Anterior cingulate cortex (tissue), 58 donors: ENCODE measurements around the gene MYO15A.

Experiments
- DNase-seq, 58 donors: peaks; one replicate each; lab custom pipeline; 2025; lab: John Stamatoyannopoulos, UW

MYO15A gene

DNA sequence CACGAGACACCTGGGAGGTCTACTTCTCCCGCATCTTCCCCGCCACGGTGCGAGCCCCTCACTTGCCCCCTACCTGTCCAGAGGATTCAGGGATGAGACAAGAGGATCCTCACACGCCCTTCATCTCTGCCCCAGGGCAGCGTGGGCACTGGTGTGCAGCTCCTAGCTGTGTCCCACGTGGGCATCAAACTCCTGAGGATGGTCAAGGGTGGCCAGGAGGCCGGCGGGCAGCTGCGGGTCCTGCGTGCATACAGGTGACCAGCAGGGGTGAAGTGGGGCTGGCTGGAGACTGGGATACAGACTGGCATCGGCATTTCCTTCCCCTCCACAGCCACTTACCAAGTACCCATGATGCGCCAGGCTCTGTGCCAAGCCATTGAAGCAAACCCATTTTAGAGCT lies 46.6 kb downstream of the MYO15A start:
- DNase-seq = no peak

DNA sequence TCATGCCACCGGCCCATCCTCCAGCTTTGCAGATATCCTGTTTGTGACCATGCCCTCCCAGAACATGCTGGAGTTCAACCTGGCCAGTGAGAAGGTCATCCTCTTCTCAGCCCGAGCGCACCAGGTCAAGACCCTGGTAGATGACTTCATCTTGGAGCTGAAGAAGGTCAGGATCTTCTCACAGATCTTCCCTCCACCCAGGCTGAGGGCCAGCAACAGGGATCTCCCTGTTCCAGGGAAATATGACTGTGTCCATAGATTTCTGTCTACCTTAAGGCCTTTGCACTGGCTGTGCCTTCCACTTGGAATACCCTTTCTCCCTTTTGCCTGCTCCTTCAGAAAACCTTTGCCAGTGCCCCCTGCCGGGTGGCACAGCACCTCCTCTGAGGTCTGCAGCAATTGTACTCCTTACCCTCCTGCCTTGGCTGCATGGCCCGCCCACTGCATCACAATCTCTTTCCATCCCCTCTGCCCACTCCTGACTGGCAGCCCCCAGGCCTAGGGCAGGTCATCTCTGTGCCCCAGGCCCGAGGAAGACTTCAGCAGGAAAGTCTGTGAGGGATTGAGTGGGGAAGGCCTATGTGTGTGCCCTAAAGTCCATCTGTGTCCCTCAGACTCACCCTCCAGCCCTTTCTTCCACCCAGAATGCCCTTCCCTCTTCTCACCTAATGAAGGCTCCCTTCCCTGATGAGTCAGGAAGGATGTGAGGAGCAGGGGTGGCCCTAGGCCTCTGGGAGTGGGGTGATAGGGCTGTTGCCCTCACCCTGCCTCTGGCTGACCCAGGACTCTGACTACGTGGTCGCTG lies 47.8 kb downstream of the MYO15A start:
- DNase-seq = no peak

DNA sequence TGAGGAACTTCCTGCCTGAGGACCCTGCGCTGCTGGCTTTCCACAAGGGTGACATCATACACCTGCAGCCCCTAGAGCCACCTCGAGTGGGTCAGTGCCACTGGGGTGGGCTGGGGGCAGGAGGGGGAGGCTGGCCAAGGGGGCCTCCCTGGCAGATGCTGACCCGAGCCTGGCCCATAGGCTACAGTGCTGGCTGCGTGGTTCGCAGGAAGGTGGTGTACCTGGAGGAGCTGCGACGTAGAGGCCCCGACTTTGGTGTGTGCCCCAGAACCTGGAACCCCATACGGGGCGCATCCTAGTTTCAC lies 48.4 kb downstream of the MYO15A start:
- DNase-seq = no peak

DNA sequence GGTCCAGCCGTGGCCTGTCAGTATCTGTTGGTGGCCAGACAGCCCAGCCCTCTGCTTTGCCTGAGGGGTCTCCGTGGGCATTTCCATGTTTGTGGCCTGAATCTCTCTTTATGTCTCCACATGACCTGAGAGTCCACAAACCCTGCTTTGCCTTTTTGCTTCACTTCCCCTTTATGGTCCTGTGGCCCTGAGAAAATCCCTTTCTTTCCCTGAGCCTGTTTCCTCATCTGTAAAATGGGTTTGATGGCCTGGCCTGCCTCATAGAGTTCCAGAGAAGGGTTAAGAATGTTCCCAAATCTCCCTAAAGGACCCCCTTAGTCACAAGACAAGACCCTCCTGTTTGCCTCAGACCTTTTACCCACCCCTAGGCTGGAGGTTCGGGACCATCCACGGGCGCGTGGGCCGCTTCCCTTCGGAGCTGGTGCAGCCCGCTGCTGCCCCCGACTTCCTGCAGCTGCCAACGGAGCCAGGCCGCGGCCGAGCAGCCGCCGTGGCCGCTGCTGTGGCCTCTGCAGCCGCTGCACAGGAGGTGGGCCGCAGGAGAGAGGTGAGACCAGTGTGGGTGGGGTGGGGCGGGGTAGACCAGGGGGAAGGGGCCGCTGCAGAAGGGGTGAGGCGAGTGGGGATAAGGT lies 48.9 kb downstream of the MYO15A start:
- no peak for DNase-seq

DNA sequence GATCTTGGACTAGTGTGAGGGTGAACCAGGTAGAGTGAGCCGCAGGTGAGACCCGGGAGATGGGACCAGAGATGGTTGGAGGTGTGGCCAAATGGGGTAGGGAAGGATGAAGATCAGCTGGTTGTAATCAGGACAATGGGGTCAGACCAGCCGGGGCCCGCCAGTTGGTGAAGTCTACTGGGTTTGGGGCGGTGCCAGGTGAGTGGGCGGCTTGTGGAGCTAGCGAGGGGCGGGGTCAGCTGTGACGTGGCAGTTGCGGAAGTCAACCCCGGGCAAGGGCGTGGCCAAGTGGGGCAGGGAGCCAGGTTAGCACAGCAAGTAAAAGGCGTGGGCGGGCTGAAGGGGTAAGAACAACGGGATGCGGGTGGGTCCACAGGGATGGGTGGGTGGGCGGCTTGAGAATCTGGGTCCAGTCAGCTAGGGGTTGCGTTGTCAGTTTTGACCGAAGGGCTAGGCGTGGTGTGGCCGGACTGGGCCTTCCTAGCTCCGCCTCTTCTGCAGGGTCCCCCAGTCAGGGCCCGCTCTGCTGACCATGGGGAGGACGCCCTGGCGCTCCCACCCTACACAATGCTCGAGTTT lies 49.6 kb downstream of the MYO15A start:
- DNase-seq = peak in 40 of 58 donors; percentile 4 to 81 (median 30)

DNA sequence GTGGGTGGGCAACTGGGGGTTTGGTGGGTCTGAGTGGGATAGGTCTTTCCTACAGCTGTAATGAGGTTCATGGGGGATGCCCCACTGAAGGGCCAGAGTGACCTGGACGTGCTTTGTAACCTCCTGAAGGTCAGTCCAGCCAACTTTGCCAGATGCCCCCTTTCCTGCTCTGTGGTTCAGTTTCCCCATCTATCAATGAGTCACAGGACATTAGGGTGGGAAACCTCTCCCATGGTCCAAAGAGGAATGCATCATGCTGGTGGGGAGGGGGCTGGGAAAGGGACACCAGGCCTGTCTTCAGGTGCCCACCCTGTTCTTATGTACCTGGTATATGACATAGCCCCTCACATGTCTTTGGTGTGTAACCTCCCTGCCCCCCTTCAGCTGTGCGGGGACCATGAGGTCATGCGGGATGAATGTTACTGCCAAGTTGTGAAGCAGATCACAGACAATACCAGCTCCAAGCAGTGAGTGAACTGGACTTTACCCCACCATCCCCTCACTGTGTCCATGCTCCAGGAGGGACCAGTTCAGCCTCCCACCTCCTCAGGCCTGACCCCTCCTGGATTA lies 51.1 kb downstream of the MYO15A start:
- DNase-seq = no peak

DNA sequence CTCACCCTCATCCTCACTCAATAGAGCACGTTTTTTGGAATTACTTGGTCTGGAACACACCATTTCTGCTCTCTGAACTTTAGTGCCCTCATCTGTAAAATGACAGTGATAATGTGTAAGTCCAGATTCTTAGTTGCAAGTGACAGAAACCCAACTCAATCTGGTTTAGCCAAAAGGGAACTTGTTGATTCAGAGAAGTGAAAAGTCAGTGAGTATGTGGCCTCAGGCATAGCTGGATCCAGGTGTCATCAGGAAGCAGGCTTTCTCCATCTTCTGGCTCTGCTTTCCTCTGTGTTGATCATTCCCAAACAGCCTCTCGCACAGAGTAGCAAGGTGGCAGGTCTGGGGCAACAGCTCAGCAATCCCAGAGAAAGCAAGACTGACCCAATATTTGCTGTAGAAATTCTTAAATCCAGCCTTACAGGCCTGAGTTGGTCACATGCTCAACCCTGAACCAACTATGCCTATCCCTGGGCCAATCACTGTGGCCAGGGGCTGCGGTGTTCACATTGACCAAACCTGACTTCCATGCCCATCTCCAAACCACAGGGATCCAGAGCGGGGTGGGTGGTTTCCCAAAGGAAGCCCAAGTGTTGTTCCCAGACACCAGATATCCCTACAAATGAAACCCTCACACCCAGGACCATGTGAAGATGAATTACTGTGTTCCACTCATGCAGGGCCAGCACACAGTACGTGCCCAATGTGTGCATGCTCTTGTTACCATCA lies 51.7 kb downstream of the MYO15A start:
- DNase-seq = no peak

DNA sequence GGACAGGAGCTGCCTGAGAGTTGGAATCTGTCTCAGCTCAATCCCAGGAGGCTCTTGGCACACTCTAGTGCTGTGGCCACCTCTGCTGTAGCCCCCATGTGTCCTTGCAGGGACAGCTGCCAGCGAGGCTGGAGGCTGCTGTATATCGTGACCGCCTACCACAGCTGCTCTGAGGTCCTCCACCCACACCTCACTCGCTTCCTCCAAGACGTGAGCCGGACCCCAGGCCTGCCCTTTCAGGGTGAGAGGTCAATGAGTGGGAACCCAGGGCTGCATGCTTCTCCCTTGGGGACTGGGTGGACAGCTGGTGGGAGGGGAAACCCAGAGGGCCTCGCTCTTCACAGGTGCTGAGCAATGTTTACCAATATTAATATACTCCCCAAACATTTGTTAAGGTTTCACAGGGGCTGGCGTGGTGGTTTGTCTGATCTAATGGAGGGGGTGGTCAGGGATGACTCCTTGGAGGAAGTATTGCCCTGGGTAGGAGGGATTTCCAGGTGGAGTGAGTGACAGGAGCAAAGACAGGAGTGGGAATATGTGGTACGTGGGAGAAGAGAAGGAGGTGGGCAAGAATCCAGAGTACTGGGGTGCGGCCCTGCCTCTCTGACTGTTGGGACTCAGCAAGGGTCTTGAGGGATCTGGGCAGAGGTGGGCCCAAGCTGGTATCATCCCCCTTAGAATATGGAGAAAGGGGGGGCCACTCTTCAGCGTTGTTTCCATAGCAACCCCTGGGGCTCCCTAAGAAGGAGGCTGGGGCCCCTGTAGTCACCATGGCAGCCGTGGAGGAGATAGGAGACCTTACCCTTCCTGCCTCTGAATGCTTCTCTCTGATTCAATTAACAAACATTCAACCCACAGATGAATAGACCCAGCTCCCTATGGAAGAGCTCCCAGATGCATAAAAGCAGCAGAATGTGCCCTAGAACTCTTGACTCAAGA lies 52.9 kb downstream of the MYO15A start:
- peak in 6 of 58 donors; percentile 2 to 52 (median 9) for DNase-seq

DNA sequence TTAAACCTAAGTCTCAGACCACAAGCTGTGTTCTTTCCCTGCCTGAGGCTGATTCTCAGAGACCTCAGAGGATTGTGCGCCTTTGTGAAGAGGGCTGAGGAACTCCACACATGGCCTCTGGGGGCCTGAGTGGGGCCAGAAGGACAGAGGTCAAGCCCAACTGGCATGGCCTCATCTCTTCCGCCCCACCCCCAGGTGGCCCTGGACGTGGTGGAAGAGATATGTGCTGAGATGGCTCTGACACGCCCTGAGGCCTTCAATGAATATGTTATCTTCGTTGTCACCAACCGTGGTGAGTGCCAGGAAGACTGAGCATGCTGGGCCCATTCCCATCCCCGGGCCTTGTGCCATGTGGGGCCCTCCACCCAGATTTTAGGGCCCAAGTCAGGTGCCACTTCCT lies 55.0 kb downstream of the MYO15A start:
- DNase-seq = no peak

DNA sequence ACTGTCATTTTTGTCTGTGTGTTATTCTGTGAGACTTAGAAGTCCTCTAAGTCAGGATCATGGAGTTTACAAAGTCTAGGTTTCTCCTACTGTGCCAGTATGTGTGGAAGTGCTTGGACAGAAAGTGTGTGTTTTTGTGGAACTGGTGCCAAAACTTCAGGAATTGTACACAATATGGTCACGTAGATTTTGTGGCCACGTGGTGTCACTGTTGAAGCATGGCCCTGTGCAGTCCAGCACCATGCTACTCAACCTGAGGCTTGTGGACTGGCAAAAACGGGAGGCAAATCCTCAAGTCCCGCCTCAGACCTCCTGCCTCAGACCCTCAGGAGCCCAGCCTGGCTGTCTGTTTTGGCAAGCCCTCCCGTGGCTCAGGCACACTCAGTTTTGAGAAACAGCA lies 58.3 kb downstream of the MYO15A start:
- DNase-seq = no peak

DNA sequence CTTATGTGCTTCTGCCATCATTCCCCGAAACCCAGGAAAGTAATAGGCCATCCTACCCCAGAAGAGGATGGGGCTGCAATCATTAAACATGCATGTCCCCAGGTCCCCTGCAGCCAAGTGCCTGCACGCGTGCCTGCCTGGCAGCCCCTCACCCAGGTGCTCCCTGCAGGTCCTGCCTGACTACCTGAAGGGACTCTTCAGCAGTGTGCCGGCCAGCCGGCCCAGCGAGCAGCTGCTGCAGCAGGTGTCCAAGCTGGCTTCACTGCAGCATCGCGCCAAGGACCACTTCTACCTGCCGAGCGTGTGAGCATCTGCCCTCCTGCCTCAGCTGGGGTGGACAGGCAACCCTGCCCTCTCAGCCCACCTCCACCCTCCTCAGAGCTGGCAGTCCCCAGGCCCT lies 58.9 kb downstream of the MYO15A start:
- DNase-seq = no peak

DNA sequence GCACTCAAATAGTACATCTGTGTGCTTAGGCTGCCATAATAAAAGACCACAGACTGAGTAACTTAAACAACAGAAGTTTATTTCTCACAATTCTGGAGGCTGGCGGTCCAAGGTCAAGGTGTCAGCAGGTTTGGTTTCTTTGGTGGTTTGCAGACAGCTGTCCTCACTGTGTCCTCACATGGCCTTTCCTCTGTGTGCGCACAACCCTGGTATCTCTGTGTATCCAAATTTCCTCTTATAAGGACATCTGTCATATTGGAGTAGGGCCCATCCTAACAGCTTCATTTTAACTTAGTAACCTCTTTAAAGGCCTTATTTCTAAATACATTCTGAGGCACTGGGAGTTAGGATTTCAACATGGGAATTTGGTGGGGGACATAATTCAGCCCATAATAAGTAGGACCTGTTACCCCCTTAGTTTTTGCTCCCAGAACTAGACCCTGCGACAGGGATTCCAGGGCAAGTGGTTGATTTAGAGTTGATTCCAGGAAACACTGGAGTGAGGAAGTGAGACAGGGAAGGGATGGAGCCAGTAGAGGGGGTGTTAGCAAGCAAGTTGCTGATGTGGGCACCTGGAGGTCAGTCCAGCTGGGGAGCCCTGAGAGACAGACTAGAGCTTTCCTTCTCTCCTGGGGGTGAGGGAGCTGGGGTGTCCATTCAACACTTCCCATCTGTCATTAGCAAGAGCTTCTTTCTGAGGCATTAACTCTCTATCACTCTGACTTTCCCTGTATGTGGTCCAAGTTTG lies 64.1 kb downstream of the MYO15A start:
- no peak for DNase-seq

DNA sequence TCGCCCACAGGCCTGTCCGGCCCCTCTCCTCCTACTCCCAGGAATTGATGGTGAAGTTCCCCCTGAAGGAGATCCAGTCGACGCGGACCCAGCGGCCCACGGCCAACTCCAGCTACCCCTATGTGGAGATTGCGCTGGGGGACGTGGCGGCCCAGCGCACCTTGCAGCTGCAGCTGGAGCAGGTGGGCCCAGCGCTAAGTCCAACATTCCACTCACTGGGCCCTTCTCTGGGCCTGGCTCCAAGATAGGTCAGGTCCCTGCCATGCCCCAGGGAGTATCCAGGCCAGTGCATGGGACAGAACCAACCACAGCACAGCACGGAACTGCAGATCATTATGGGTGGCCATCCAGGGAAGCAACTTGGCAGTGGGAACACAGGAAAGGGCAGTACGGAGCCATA lies 65.2 kb downstream of the MYO15A start:
- DNase-seq = no peak

DNA sequence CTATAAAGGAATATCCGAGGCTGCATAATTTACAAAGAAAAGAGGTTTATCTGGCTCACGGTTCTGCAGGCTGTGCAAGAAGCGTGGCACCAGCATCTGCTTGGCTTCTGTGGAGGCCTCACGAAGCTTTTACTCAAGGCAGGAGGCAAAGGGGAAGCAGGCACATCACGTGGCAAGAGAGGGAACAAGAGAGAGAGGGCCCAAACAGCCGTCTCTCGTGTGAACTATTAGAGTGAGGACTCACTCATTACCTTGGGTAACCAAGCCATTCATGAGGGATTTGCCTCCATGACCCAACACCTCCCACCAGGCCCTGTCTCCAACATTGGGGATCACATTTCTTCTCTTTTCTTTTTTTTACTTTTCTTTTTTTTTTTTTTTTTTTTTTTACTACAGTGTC lies 67.6 kb downstream of the MYO15A start:
- peak in 5 of 58 donors; percentile 8 to 23 (median 23) for DNase-seq

DNA sequence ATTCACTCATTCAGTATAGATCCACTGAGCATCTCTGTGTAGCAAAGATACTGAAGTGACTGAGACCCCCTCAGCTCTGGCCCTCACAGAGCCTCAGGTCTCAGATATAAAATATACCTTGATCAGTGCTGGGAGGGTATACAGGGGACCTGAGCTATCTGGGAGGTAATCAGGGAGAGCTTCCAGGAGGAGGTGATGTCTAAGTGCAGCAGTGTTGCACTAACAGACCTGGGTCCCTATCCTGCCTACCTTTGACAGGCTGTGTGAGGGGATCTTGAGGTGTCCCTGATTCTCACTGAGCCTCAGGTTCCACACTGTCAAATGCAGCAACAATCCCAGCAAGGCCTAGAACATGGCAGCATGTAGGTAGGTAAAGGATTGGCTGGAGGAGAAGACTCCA lies 68.6 kb downstream of the MYO15A start:
- DNase-seq = no peak

DNA sequence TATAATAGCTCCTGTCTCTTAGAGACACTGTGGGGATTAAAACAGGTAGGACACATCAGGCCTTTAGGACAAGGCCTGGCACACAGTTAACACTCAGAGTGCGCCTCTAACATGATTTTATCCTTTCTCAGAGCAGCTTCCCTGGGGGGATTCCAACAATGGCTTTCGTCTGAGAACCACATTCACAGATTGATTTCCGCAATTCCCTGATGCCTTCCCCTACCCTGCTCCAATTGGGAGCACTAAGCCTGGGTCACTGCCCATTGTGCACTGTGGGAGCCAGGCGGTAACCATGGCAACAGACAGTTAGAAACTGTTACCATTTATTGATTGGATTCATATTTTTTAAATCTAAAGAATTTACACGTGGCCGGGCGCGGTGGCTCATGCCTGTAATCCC lies 69.2 kb downstream of the MYO15A start:
- no peak for DNase-seq

DNA sequence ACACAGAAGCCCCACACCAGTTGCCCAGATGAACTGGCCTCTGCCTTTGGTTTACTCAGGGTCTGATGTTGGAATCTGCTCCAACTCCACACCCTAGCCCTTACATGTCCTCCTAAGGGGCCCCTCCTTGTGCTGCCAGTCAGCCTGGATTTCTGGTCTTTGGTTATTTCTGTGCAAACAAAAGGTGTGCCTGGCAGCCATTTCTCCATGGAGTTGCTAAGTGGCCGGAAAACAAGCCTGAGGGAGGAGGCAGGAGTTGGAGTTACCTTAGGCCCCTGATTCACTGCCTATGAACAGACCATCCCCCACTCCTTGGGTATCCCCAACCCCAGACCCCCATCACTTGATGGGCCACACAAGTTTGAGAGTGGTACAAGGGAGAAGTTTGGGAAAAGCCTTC lies 70.6 kb downstream of the MYO15A start:
- no peak for DNase-seq

DNA sequence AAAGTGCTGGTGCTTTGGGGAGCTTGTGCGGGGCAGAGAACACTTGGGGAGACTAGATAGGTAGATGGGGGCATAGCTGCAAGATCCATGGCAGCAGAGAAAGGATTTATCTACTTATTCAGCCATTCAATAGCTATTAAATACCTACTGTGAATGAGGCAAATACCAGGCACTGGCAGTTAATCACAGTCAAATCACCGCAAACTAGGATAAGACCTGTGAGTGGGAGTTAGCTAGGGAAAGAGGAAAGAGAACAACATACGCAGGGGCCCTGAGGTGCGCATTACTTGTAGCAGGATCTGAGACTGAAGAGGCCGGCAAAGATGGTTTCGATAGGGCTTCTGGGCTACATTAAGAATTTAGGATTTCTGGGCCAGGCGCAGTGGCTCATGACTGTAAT lies 71.2 kb downstream of the MYO15A start:
- no peak for DNase-seq

DNA sequence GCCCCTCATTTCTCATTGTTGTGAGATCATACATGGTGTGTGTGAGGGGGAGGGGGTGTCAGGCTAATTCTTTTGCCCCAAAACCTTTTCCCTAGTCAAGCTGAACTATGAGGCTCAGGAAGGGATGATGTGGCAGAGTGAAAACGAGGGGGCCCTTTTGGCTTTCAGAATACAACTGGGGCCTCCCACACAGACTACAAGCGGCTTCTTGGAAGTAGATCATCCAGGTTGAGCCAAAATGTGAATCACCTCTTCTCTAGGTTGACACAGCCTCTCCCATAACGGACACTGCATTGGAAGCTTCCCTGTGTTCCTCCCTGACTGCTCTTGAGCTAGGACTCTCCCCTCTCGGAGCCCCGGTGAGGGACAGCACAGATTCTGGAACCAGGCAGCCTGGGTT lies 72.8 kb downstream of the MYO15A start:
- DNase-seq = no peak
